ENCODE measurements around the gene FNDC8. TPM values are rescaled to one million over a fixed set of nuclear protein-coding genes. Genes with fewer than 3 reads are reported as not detected.
"Not testable (repeated sequence)": the region's sequence is repeated elsewhere in the genome, so short reads cannot be mapped to it uniquely, and the experiment has no call there.

Gene FNDC8
- total RNA-seq, 1 donor from 2014 or later = not detected

DNA sequence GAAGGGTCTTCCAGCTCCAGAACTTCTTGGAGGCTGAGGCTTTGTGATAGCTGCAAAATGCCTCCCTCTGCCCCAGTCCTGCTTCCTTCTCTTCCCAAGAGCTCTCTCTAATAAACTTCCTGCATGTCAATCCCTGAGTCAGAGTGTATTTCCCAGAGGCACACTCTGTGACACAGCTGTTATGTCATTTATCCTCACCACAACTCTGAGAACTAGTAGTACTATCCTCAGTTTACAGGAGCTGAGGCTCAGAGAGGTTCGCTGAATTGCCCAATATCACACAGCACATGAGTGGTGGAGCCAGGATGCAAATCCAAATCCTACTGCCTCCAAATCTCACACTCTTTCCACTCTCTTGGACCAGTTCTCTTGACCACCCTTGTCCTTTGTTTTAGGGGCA lies 46.3 kb downstream of the FNDC8 start:
- no peak for DNase-seq (ENCODE audit: low spot score in 2 of 2)
- no peak for FAIRE-seq

DNA sequence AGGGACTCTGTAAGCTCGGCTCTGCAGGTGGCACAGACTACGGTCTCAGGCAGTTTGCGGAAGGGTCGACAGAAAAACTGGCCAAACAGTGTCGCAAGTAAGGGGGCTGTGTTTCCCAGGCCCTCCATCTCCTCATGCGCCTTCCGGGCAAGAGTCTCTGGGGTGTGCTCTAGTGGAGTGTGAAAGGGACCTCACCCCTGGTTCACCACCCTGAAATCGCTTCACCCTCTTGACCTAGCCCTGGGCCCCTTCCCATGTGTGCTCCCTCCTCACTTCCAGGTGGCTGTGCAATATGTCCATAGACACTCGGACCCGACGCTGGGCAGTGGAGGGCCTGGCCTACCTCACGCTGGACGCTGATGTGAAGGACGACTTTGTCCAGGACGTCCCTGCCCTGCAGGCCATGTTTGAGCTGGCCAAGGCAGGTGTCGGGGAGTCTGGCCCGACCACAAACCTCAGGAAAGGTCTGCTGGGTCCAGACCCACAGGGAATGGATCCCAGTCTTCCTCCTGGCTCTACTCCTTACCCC lies 48.5 kb downstream of the FNDC8 start:
- FAIRE-seq (no peak), DNase-seq (ENCODE audit: low spot score in 2 of 2) (no peak)

DNA sequence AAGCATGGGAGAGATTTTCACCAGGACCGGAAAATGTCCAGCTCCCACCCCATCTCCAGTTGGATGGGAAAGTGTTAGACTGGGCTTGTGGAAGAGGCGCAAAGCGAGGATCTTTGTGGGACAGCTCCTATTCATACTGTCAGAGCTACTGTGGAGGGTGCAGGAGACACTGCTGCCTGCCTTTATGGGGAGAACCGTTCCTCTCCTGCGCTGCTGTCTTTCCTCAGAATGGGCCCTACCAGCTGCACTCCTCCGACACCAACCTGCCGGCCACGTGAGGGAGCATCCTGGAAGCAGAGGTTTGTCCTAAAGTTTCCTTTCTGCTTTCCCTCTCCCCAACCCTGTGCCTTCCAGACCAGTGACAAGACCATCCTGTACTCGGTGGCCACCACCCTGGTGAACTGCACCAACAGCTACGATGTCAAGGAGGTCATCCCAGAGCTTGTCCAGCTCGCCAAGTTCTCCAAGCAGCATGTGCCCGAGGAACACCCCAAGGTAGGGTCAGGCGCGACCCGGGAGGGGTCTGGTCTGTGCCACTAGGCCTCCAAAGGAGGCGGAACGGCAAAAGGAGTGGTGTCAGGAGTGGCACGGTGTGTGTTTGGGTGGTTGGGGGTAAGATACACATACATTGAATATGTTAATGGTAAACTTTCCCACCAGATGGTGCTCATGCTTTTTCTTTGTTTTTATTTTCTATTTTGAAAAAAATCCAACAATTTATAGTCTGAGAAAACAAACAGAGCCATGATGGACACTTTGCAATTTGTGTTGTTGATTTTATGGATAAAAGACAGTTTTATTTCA lies 49.8 kb downstream of the FNDC8 start:
- FAIRE-seq = no peak

DNA sequence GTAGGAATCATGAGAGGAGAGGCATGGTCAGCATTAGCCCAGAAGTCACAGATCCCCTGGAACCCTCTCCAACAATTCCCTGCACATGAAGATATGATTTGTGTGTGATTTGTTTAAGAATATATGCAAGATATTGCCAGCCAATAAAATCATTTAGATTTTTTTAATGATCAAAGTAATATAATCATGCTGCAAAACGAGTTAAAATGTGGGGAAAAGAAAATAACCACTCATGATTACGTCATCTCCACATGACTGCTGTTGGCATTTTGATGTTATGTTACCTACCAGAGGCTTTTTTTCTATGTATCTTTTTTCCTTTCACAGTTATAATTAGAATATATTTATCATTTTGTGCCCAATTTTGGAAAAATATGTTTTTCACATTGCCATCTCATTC lies 50.4 kb downstream of the FNDC8 start:
- DNase-seq (ENCODE audit: low spot score in 2 of 2) (no peak), FAIRE-seq (no peak)

More for the DNA sequence above, 49.8 kb downstream of the FNDC8 start:
- no peak for DNase-seq (ENCODE audit: low spot score in 2 of 2)

DNA sequence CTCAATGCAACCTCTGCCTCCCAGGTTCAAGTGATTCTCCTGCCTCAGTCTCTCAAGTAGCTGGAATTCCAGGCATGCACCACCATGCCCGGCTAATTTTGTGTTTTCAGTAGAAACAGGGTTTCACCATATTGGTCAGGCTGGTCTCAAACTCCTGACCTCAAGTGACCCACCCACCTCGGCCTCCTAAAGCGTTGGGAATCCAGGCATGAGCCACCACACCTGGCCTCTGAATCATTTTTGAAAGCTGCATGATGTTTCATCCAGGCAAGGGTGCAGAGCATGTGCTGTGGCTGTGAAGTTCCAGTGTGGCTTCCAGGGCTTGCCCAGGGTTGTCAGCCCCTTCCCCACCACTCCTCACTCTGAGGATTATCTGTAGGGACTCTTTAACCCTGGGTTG lies 50.9 kb downstream of the FNDC8 start:
- not testable (repeated sequence) for DNase-seq (ENCODE audit: low spot score in 2 of 2); FAIRE-seq

DNA sequence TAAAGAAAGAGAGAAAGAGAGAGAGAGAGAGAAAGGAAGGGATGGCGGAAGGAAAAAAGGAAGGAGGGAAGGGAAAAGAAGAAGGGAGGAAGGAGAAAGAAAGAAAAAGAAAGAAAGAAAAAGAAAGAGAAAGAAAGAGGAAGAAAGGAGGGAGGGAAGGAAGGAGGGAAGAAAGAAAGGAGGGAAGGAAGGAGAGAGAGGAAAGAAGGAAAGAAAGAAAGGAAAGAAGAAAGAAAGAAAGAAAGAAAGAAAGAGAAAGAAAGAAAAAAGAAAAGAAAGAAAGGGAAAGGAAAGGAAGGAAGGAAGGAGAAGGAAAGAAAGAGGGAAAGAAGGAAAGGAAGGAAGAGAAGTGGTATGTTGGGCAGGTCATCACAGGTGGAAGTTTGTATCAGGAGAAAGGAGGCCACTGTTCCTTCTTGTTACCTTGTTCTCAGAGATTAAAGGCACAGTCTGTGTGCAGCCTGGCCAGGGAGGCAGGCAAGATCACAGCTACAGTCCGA lies 53.5 kb downstream of the FNDC8 start:
- DNase-seq (ENCODE audit: low spot score in 2 of 2) (no peak), FAIRE-seq (no peak)

DNA sequence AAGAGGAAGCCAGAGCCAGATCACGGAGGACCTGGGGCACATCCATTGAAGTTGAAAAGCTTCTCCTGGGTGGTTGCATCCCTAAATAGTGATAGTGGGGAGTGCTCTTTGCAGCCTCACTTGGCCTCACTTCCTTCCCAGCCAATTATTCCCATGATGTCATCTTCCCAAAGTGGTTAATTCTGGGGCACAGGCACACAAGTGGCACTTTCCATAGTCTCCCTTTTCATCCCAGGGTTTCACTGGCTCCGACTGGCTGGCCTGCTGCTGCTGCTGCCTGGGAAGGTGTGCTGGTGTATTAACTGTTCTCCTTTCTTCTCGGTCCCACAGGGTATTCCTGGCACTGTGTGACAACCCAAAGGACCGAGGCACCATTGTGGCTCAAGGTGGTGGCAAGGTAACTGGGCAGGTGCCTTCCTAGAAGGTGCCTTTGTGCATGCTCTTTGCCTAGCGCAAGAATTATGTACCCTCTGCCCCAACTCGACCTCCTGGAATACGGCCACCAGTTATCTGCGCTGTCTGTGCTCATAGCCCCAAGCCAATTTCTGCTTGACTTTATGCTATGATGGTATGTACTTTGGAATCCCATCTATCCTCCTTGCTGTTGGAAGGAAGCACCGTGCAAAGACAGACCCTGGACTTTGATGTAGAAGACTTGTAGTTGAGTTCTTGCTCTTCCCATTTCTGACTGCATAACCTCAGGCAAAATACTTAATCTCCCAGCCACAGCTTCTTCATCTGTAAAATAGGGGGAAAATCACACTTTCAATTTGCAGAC lies 54.4 kb downstream of the FNDC8 start:
- no peak for DNase-seq (ENCODE audit: low spot score in 2 of 2)
- FAIRE-seq = no peak

DNA sequence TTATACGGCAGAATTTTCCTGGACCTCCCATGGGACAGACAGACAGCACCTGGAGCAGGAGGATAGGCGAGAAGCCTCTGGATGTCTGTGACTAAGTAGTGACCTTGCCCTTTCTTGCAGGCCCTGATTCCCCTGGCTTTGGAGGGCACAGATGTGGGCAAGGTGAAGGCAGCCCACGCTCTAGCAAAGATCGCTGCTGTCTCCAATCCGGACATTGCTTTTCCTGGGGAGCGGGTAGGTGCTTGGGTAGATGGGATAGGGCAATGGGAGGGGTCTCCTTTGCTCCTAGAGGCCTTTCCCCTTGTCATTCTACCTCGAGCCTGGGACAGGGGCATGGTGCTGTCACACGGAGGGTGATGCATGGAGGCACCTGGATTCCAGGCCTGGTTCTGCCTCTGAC lies 55.5 kb downstream of the FNDC8 start:
- no peak for DNase-seq (ENCODE audit: low spot score in 2 of 2)
- FAIRE-seq = no peak

DNA sequence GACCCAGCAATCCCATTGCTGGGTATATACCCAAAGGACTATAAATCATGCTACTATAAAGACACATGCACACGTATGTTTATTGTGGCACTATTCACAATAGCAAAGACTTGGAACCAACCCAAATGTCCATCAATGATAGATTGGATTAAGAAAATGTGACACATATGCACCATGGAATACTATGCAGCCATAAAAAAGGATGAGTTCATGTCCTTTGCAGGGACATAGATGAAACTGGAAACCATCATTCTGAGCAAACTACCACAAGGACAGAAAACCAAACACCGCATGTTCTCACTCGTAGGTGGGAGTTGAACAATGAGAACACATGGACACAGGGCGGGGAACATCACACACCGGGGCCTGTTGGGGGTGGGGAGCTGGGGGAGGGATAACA lies 58.0 kb downstream of the FNDC8 start:
- not testable (repeated sequence) for DNase-seq (ENCODE audit: low spot score in 2 of 2); FAIRE-seq

Small RNA genes lying within 50 kb of the gene (small RNA-seq; reads per million reads assigned to genes)
- gene AC004223.1 = not detected
- not detected for gene RNU6-840P

Other genes with a start within 250 kb of the FNDC8 start
- gene CCT6B, start 160.2 kb upstream of the FNDC8 start, total RNA-seq = 2.9 TPM
- gene ZNF830, start 160.1 kb upstream of the FNDC8 start, total RNA-seq = 22.8 TPM
- 26.5 TPM for gene LIG3, start 141.1 kb upstream of the FNDC8 start, total RNA-seq
- gene RFFL, start 57.9 kb upstream of the FNDC8 start, total RNA-seq = 5.3 TPM
- 9.8 TPM for gene RAD51D, start 1.8 kb upstream of the FNDC8 start, total RNA-seq
- 19.2 TPM for gene NLE1, start 20.7 kb downstream of the FNDC8 start, total RNA-seq
- gene UNC45B, start 26.2 kb downstream of the FNDC8 start, total RNA-seq = under 0.01 TPM
- gene SLC35G3, start 72.8 kb downstream of the FNDC8 start, total RNA-seq = not detected
- gene SLFN5, start 121.5 kb downstream of the FNDC8 start, total RNA-seq = 3.3 TPM